ENCODE measurements around the gene CCT2.

Gene CCT2

GRCh38 chr12:69585189-69586062 is at the start of gene CCT2:
Gene CCT2, plus strand, starts transcription at chr12:69585459. Its CDS starts 63 bp downstream, at chr12:69585522.
- peak; percentile 98 for DNase-seq (ENCODE audit: low spot score)

DNA sequence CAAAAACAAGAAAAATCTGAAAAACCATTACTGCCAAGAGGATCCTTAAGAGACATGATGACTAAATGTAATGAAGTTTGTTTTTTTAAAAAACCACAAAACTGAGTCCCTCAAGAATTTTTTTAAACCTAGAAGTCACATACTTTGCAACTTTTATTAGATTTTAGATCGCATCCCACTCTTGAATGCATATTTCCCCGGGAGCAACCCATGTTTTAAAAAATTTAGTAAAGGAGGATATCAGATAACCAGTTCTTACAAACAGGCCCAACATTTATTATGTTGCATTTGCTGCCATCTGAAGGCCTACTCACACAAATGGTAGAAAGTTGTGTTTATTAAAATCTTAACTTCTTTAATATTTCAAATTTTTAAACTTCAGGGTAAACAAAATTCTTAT is 44.3 kb upstream of the CCT2 start:
- DNase-seq (ENCODE audit: low spot score) = no peak

GRCh38 chr12:69544087-69544486 is 41.2 kb upstream of the CCT2 start:
- no peak for DNase-seq (ENCODE audit: low spot score)

- no peak for DNase-seq (ENCODE audit: low spot score)
These were observed 40.2 kb upstream of the CCT2 start for GRCh38 chr12:69545081-69545480.

DNA sequence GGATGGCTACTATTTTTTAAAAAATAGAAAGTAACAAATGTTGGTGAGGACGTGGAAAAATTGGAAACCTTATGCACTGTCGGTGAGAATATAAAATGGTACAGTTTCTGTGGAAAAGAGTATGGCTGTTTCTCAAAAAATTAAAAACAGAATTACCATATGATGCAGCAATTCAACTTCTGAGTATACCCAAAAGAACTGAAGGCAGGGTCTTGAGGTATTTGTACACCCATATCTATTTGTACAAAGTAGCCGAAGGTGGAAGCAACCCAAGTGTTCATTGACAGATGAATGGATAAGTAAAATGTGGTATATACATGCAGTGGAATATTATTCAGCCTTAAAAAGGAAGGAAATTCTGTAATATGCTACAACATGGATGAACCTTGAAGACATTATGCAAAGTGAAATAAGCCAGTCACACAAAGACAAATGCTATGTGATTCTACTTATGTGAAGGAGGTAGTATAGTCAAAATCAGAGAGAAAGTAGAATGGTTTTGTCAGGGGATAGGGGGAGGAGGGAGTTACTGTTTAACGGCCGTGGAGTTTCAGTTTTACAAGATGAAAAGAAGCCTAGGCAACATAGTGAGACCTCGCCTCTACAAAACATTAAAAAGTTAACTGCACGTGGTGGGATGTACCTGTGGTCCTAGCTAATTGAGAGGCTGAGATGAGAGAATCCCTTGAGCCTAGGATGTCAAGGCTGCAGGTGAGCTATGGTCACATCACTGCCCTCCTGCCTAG is 38.4 kb upstream of the CCT2 start:
- DNase-seq (ENCODE audit: low spot score) = no peak

GRCh38 chr12:69548687-69549086 is 36.6 kb upstream of the CCT2 start:
- DNase-seq (ENCODE audit: low spot score) = no peak

DNA sequence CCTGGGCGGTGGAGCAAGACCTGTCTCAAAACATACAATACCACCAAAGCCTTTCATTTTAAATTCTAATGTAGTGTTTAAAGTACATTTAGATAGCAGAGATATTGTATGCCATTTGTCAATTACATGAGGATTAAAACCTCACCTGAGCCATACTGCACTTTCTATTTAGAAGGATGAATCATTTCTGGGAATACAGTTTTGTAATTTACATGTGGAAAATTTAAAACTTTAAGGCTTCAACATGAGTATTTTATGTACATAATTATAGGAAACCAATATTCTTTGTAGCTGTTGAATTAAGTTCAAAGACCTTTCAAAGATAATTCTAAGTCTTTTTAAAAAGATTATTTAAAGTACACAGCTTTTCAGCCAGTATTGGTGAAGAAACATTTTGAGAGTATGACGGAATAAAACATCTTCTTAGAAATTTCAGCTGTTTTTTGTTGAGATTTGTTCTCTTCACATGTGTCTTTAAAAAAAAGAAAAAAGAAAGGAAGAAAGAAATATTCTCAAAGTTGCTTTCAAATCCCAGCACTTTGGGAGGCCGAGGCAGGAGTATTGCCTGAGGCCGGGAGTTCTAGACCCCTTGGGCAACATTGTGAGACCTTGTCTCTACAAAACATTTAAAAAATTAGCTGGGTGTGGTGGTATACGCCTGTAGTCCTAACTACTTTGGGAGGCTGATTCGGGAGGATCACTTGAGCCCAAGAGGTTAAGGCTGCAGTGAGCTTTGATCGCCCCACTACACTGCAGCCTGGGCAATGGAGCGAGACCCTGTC is 34.5 kb upstream of the CCT2 start:
- DNase-seq (ENCODE audit: low spot score) = no peak

- peak; percentile 13 for DNase-seq (ENCODE audit: low spot score)
These were observed 31.5 kb upstream of the CCT2 start for GRCh38 chr12:69553628-69554248.

DNA sequence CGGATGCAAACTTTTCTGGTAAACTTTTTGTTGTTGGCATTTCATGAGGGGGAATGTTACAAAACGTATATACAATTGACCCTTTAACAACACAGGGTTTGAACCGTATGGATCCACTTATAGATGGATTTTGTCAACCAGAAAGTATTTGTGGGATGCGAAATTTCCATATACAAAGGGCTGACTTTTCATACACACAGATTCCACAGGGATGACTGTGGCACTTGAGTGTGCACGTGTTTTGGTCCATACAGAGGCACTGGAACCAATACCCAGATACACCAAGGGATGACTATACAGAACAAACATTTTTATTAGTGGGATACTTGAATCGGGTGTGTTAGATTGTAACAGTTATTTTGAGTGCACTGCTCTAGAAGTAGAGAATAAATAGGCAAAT is 29.8 kb upstream of the CCT2 start:
- no peak for DNase-seq (ENCODE audit: low spot score)

DNA sequence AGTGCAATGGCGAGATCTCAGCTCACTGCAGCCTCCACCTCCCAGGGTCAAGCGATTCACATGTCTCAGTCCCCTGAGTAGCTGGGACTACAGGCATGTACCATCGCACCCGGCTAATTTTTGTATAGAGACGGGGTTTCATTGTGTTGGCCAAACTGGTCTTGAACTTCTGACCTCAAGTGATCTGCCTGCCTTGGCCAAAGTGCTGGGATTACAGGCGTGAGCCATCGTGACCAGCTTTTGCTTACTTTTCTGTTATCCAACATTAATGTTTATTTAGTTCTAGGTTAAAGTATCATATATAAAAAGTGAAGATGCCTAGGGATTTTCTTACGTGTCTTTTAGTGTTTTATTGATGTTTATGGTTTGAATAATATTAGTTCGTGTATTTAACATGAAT is 28.9 kb upstream of the CCT2 start:
- no peak for DNase-seq (ENCODE audit: low spot score)

GRCh38 chr12:69563166-69563762 is 22.0 kb upstream of the CCT2 start:
- no peak for DNase-seq (ENCODE audit: low spot score)

DNA sequence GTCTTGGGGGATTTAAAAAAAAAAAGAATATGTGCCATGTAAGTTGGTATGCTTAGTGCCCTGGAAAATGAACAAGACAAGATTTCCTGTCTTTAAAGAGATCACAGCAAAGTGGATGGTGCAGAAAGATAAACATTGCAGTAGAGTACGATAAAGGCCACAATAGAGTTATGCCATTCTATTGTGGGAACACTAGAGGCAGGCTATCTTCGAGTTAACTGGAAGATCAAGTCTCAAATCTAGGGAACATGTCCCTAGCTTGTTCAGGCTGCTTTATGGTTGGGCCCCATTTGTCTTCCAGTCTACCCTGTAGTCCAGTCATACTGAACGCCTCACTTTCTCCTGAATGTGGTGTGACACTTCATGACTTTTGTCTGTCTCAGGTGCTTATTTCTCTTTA is 18.7 kb upstream of the CCT2 start:
- no peak for DNase-seq (ENCODE audit: low spot score)

GRCh38 chr12:69569236-69569635 is 16.0 kb upstream of the CCT2 start:
- DNase-seq (ENCODE audit: low spot score) = no peak

GRCh38 chr12:69570000-69570516 is 15.2 kb upstream of the CCT2 start:
- DNase-seq (ENCODE audit: low spot score) = no peak

GRCh38 chr12:69570545-69571399 is 14.5 kb upstream of the CCT2 start:
- peak; percentile 78 for DNase-seq (ENCODE audit: low spot score)

DNA sequence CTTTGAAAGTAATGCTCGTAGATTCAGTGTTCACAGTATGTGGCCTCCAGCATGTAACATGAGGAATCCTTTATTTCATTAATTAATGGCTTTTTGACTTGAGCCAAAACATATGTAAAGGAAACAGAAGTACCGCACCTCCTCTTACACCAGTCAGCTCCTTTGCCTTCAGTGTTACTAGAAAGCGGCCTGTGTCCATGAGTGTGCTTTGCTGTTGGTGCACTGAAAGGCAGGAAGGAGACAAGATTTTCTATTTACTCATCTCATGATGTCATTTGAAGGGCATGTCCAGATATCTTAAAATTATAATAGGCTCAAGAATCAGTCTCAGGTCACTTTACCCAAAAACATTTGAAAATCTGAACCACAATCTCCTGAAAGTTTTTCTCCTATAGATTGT is 9.9 kb upstream of the CCT2 start:
- DNase-seq (ENCODE audit: low spot score) = no peak

- no peak for DNase-seq (ENCODE audit: low spot score)
These were observed 7.0 kb upstream of the CCT2 start for GRCh38 chr12:69578283-69578682.

DNA sequence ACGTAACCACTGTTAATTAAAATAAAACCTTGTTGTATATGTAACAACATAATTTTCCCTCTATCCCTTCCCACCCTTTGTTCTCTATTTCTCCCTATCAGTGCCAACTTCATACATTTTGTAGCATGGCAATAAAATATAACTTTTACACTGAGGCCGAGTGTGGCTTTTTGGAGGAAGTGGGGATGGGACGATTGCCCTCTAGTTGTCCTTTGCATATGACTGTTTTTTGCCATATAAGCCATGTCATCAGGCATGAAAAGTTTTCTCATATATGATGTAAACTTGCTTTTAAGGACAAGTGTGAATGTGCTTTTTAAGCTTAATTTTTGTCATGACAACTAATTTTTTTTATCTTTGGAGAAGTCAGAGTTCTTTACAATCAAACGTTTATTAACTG is 6.2 kb upstream of the CCT2 start:
- no peak for DNase-seq (ENCODE audit: low spot score)

DNA sequence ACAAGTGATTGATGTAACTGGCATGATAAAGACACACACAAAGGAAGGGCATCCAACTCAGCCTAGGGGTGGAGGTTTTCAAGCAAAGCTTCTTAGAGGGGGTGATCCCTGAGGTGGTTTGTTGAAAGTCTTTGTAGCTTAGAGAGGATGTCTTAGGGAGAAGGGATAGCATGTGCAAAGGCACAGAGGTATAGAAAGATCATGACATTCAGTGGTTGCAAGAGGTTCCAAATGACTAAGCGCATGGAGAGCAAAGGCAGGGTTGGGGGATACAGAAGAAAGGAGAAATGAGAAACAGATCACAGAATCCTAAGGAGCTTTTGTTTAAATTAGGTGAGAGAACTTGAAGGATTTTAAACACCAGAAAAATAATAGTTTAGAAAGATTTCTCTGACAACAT is 5.2 kb upstream of the CCT2 start:
- DNase-seq (ENCODE audit: low spot score) = no peak

- DNase-seq (ENCODE audit: low spot score) = peak; percentile 52
These were observed 2.1 kb upstream of the CCT2 start for GRCh38 chr12:69583203-69583602.

DNA sequence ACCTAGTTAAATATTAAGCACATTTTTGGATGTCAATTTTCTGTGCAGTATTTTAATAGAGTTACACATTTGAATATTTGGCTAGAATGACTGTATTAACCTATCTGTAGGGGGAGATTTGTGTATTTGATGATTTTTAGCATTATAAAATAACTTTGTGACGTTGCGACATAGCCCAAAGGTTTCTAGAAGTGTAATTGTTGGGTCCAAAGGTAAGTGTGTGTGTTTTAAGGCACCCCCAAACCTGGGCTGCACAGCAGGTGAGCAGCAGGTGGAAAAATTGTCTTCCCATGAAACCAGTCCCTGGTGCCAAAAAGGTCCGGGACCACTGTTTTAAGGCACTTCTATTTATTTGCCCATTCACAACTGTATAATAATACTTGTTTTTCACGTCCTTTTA is 3.3 kb downstream of the CCT2 start:
- DNase-seq (ENCODE audit: low spot score) = no peak

Measured in hematopoietic multipotent progenitor cell treated with erythropoietin and hydrocortisone succinate and interleukin-3 and kit ligand, for 15 days (in vitro differentiated cells).